NCI-H446 (cell line): ENCODE results near the gene ATP11C.

Experiments used
- DNase-seq, 2 experiments: peaks; one replicate each; lab custom pipeline; 2025; lab: John Stamatoyannopoulos, UW

Gene ATP11C

GRCh38 chrX:139803224-139803623 lies 129.6 kb downstream of the ATP11C start:
- peak in 1 of 2 experiments; percentile 10 for DNase-seq

- no peak for DNase-seq
Observed at GRCh38 chrX:139802048-139802447, 130.8 kb downstream of the ATP11C start.

- DNase-seq, result no peak
Observed at GRCh38 chrX:139801397-139801813, 131.4 kb downstream of the ATP11C start.

GRCh38 chrX:139798701-139799100 lies 134.2 kb downstream of the ATP11C start:
- DNase-seq, result no peak

- DNase-seq, result no peak
Observed at GRCh38 chrX:139795196-139795595, 137.7 kb downstream of the ATP11C start.

GRCh38 chrX:139787601-139788000 lies 145.3 kb downstream of the ATP11C start:
- DNase-seq, result no peak

GRCh38 chrX:139784807-139785206 lies 148.0 kb downstream of the ATP11C start:
- no peak for DNase-seq

GRCh38 chrX:139783959-139784358 lies 148.9 kb downstream of the ATP11C start:
- DNase-seq, result no peak

GRCh38 chrX:139783030-139783429 lies 149.8 kb downstream of the ATP11C start:
- no peak for DNase-seq

- no peak for DNase-seq
Observed at GRCh38 chrX:139776599-139776998, 156.3 kb downstream of the ATP11C start.

GRCh38 chrX:139770366-139770765 lies 162.5 kb downstream of the ATP11C start:
- DNase-seq, result no peak

GRCh38 chrX:139766545-139766983 lies 166.3 kb downstream of the ATP11C start:
- DNase-seq, result no peak

GRCh38 chrX:139762400-139763183 lies 170.3 kb downstream of the ATP11C start:
- DNase-seq, result no peak

GRCh38 chrX:139759637-139760036 lies 173.2 kb downstream of the ATP11C start:
- peak in 1 of 2 experiments; percentile 3 for DNase-seq

- DNase-seq, result no peak
Observed at GRCh38 chrX:139758809-139759208, 174.0 kb downstream of the ATP11C start.

- DNase-seq, result no peak
Observed at GRCh38 chrX:139758250-139758649, 174.6 kb downstream of the ATP11C start.

GRCh38 chrX:139751053-139751452 lies 181.8 kb downstream of the ATP11C start:
- DNase-seq, result no peak

GRCh38 chrX:139750390-139750789 lies 182.5 kb downstream of the ATP11C start:
- DNase-seq, result no peak

- DNase-seq, result no peak
Observed at GRCh38 chrX:139739138-139739537, 193.7 kb downstream of the ATP11C start.

- DNase-seq, result no peak
Observed at GRCh38 chrX:139738581-139738980, 194.3 kb downstream of the ATP11C start.

- no peak for DNase-seq
Observed at GRCh38 chrX:139736151-139736550, 196.7 kb downstream of the ATP11C start.

GRCh38 chrX:139734996-139735395 lies 197.9 kb downstream of the ATP11C start:
- DNase-seq, result no peak

GRCh38 chrX:139725720-139726119 lies 207.1 kb downstream of the ATP11C start:
- no peak for DNase-seq

GRCh38 chrX:139724626-139725025 lies 208.2 kb downstream of the ATP11C start:
- DNase-seq, result no peak
